SH-SY5Y (cell line): ENCODE results near the gene DCAF15.

Experiments used
- GATA2 ChIP-seq: IDR thresholded peaks from 2 replicates; pipeline ENCODE4 v1.6.1; 2011; ENCODE audit warnings: mild to moderate bottlenecking, low read depth, low read length
- GATA3 ChIP-seq: IDR thresholded peaks from 2 replicates; pipeline ENCODE4 v1.6.1; 2011; ENCODE audit warnings: low read depth, mild to moderate bottlenecking, low read length, moderate library complexity

- no peak for TF ChIP-seq GATA2
- no peak for TF ChIP-seq GATA3
These were observed 49.2 kb upstream of the DCAF15 start for GRCh38 chr19:13902993-13903555.
